Esophagus muscularis mucosa (tissue), 2 donors: ENCODE data around the gene BPIFB2.
"Not testable (repeated sequence)": the region's sequence is repeated elsewhere in the genome, so short reads cannot be mapped to it uniquely, and the experiment has no call there.

Source experiments
- EP300 ChIP-seq: sonication (generic); formaldehyde crosslinking; IDR thresholded peaks from one replicate; pipeline ENCODE4 v1.6.1; 2017; ENCODE audit warnings: antibody characterized with exemption
- POLR2A ChIP-seq: fragments of 450-650 bp; IDR thresholded peaks from one replicate; pipeline ENCODE4 v1.6.1; 2017; ENCODE audit warnings: antibody characterized with exemption, moderate library complexity, mild to moderate bottlenecking, low read depth

- not testable (repeated sequence) for TF ChIP-seq EP300, POLR2A
These were observed 44.9 kb upstream of the BPIFB2 start for GRCh38 chr20:32962646-32963045.
